OCI-LY3 (cell line): Measurements from ENCODE around the gene SLC12A1.

Experiments
- CTCF ChIP-seq: fragments of 200-600, 300-600 bp; sonication (generic); IDR thresholded peaks from 2 replicates; pipeline ENCODE4 v1.5.1; 2014; ENCODE audit warnings: antibody characterized with exemption, low read length, low read depth
- EZH2phosphoT487 ChIP-seq: fragments of 200-600 bp; shearing (Covaris generic); IDR thresholded peaks from 2 replicates; pipeline ENCODE4 v1.6.1; 2018; ENCODE audit warnings: antibody characterized with exemption, mixed run types, low read depth

GRCh38 chr15:48221261-48221660 is 15.2 kb downstream of the SLC12A1 start:
- TF ChIP-seq CTCF (no peak), EZH2phosphoT487 (no peak)
